ENCODE measurements around the gene NKAIN1.
A peak's percentile ranks its signal among the peaks of the same experiment; 100 is the strongest.
"Not testable (repeated sequence)": the region's sequence is repeated elsewhere in the genome, so short reads cannot be mapped to it uniquely, and the experiment has no call there.

The NKAIN1 gene

DNA sequence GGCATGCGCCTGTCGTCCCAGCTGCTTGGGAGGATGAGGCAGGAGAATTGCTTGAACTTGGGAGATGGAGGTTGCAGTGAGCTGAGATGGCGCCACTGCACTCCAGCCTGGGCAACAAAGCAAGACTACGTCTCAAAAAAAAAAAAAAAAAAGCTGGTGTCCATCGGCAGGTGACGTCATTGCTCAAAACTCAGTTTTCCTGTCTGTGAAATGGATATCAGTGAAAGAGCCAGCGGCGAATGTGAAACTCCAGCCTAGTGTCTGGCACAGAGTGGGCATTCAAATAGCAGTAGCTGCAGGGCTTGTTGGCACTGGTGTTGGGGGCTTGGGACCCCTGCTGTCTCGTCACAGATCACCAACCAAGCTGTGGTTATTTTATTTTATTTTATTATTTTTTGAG lies 75.8 kb downstream of the NKAIN1 start:
- DNase-seq, result no peak
- in situ Hi-C loops (cut with MboI; ENCODE audit: low pct_unique_long_range_greater_than_20kb, low sequenced_read_pairs), result no loop called here

- no peak for DNase-seq
- in situ Hi-C loops (cut with MboI; ENCODE audit: low pct_unique_long_range_greater_than_20kb, low sequenced_read_pairs), result no loop called here
Measured at GRCh38 chr1:31161571-31161970, 78.1 kb downstream of the NKAIN1 start.

GRCh38 chr1:31159869-31160611 lies 79.6 kb downstream of the NKAIN1 start:
- DNase-seq, result no peak
- in situ Hi-C loops (cut with MboI; ENCODE audit: low pct_unique_long_range_greater_than_20kb, low sequenced_read_pairs), result no loop called here

DNA sequence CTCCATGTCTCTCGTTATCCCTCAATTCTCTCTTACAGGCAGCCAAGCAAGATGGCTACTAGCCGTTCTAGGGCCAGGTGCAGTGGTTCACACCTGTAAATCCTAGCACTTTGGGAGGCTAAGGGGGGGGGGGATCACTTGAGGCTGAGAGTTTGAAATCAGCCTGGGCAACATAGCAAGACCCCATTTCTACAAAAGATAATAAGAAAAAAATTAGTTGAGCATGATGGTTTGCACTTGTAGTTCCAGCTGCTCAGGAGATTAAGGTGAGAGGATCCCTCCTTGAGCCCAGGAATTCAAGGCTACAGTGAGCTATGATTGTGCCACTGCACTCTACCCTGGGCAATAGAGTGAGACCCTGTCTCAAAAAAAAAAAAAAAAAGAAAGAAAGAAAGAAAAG lies 80.4 kb downstream of the NKAIN1 start:
- in situ Hi-C loops (cut with MboI; ENCODE audit: low pct_unique_long_range_greater_than_20kb, low sequenced_read_pairs), result no loop called here
- DNase-seq, result no peak

- in situ Hi-C loops (cut with MboI; ENCODE audit: low pct_unique_long_range_greater_than_20kb, low sequenced_read_pairs), result no loop called here
- DNase-seq, result peak; percentile 73
Measured at GRCh38 chr1:31155216-31155806, 84.4 kb downstream of the NKAIN1 start.

- peak; percentile 74 for DNase-seq
- in situ Hi-C loops (cut with MboI; ENCODE audit: low pct_unique_long_range_greater_than_20kb, low sequenced_read_pairs), result no loop called here
Measured at GRCh38 chr1:31154632-31155215, 85.0 kb downstream of the NKAIN1 start.

GRCh38 chr1:31154000-31154631 lies 85.6 kb downstream of the NKAIN1 start:
- in situ Hi-C loops (cut with MboI; ENCODE audit: low pct_unique_long_range_greater_than_20kb, low sequenced_read_pairs), result no loop called here
- no peak for DNase-seq

DNA sequence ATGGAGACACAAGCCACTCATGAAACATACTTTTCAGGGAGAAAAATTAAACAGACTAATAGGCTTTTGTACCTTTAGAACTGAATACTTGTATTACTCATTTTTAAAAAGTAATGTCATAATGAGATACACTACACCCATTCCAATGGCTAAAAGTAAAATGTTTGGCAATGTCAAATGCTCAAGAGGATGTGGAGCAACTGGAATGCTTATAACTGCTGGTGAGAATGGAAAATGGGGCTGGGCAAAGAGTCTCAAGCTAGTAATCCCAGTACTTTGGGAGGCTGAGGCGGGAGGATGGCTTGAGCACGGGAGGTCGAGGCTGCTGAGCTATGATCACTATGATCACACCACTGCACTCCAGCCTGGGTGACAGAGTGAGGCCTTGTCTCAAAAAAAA lies 86.3 kb downstream of the NKAIN1 start:
- no peak for DNase-seq
- in situ Hi-C loops (cut with MboI; ENCODE audit: low pct_unique_long_range_greater_than_20kb, low sequenced_read_pairs), result no loop called here

DNA sequence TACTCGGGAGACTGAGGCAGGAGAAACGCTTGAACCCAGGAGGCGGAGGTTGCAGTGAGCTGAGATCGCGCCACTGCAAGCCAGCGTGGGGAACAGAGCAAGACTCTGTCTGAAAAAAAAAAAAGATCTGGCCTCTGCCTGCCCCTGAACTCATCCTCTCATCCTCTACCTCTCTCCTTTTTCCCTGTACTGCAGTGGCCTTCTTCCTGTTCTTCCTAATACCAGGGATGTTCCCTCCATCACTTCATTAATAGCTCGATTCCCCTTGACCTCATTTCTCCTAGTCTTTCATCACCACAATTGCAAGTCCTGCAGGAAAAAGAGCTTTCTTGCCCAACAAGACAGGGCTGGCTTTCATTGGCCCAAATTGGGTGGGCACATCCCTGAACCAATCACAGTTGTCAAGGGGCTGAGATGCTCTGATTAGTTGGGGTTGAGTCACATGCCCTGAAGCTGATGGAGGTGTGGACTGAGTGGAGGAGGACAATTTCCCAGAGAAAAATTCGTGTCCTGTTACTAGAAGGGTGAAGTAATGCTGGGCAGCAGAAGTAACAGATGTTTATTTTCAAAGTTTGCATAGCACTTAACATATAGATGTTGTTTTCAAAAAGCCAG lies 87.4 kb downstream of the NKAIN1 start:
- peak; percentile 12 for DNase-seq
- in situ Hi-C loops (cut with MboI; ENCODE audit: low pct_unique_long_range_greater_than_20kb, low sequenced_read_pairs), result no loop called here

GRCh38 chr1:31151402-31151801 lies 88.3 kb downstream of the NKAIN1 start:
- in situ Hi-C loops (cut with MboI; ENCODE audit: low pct_unique_long_range_greater_than_20kb, low sequenced_read_pairs), result no loop called here

DNA sequence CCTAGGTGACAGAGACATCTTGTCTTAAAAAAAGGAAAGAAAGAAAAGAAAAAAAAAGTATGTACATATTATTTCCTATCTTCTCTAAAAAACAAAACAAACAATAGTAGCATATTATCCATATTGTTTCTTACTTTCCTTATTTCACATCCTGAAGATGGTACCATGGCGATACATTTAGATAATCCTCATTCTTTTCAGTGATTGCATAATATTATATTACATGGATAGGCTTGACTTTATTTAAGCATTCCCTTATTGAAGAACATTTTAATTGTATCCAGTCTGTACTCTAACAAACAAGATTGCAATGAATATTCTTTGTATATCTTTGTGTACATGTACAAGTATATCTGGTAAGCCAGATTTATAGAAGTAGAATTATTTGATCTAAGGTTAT lies 91.3 kb downstream of the NKAIN1 start:
- in situ Hi-C loops (cut with MboI; ENCODE audit: low pct_unique_long_range_greater_than_20kb, low sequenced_read_pairs), result no loop called here
- DNase-seq, result no peak

More at GRCh38 chr1:31151402-31151801, 88.3 kb downstream of the NKAIN1 start:
- DNase-seq, result no peak

DNA sequence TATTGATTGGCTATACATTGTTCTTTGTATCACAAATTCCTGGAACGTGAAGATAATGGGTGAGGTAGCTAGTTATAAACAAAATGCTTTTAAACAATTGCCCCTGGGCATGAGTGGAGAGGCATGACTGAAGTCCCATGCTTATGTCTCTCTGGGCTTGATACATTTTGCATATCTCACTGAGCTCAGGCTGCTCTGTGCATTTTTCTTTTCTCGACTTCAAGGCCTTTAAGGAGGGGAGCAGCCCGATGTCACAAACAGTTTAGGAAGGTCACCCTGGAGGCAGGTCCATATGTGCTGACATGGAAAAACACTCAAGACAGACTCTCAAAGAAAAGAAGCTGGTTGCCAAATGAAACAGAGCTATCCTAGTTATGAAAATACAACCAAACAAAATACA lies 94.0 kb downstream of the NKAIN1 start:
- in situ Hi-C loops (cut with MboI; ENCODE audit: low pct_unique_long_range_greater_than_20kb, low sequenced_read_pairs), result no loop called here
- no peak for DNase-seq

- in situ Hi-C loops (cut with MboI; ENCODE audit: low pct_unique_long_range_greater_than_20kb, low sequenced_read_pairs), result no loop called here
Measured at GRCh38 chr1:31144442-31144841, 95.2 kb downstream of the NKAIN1 start.

GRCh38 chr1:31143455-31143854 lies 96.2 kb downstream of the NKAIN1 start:
- in situ Hi-C loops (cut with MboI; ENCODE audit: low pct_unique_long_range_greater_than_20kb, low sequenced_read_pairs), result no loop called here
- DNase-seq, result no peak

More at GRCh38 chr1:31144442-31144841, 95.2 kb downstream of the NKAIN1 start:
- DNase-seq, result no peak

DNA sequence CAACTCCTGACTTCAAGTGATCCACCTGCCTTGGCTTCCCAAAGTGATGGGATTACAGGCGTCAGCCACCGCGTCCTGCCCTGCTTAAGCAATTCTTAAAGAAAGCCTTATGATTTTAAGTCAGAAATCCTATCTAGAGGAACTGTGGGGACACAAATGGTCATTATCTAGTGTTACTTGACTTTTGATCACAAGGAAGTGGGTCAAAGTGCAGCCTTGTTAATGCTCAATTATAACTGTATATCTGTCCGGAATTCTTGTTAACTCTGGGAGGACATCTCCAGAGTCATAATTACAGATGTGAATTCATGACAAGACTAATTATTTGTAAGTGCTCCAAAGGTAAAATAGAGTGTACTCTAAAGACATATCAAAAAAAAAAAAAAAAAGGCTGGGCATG lies 97.3 kb downstream of the NKAIN1 start:
- in situ Hi-C loops (cut with MboI; ENCODE audit: low pct_unique_long_range_greater_than_20kb, low sequenced_read_pairs), result no loop called here
- DNase-seq, result no peak

- DNase-seq, result no peak
- in situ Hi-C loops (cut with MboI; ENCODE audit: low pct_unique_long_range_greater_than_20kb, low sequenced_read_pairs), result no loop called here
Measured at GRCh38 chr1:31140299-31140698, 99.4 kb downstream of the NKAIN1 start.

DNA sequence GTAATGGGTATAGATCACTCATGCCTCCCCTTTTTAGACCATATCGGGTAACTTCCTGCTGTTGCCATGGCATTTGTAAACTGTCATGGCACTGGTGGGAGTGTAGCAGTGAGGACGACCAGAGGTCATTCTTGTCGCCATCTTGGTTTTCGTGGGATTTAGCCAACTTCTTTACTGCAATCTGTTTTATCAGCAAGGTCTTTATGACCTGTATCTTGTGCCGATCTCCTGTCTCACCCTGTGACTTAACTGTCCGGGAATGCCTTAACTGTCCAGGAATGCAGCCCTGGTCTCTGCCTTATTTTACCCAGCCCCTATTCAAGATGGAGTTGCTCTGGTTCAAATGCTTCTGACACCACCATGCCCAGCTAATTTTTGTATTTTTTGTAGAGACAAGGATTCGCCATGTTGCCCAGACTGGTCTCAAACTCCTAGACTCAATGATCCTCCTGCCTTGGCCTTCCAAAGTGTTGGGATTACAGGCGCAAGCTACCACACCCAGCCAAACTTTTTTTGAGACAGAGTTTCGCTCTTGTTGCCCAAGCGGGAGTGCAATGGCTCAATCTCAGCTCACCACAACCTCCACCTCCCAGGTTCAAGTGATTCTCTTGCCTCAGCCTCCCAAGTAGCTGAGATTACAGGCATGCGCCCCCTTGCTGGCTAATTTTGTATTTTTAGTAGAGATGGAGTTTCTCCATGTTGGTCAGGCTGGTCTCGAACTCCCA lies 100.7 kb downstream of the NKAIN1 start:
- DNase-seq; in situ Hi-C loops (cut with MboI; ENCODE audit: low pct_unique_long_range_greater_than_20kb, low sequenced_read_pairs): not testable (repeated sequence)

- DNase-seq; in situ Hi-C loops (cut with MboI; ENCODE audit: low pct_unique_long_range_greater_than_20kb, low sequenced_read_pairs): not testable (repeated sequence)
Measured at GRCh38 chr1:31137873-31138272, 101.8 kb downstream of the NKAIN1 start.

- in situ Hi-C loops (cut with MboI; ENCODE audit: low pct_unique_long_range_greater_than_20kb, low sequenced_read_pairs), result no loop called here
- DNase-seq, result no peak
Measured at GRCh38 chr1:31135973-31136600, 103.6 kb downstream of the NKAIN1 start.

Data from KBM-7 (cell line).